NT2/D1 (cell line): ENCODE data around the gene GSE1.

Experiments
- DNase-seq: peaks from one replicate; pipeline ENCODE4 v3.0.0-alpha.2; 2011; ENCODE audit warnings: low read depth, low spot score
- H3K27me3 ChIP-seq: 2 replicates; pipeline ENCODE4 v1.6.0; 2011; ENCODE audit warnings: mild to moderate bottlenecking; ENCODE audit not compliant: insufficient read length, insufficient read depth
- H3K36me3 ChIP-seq: 2 replicates; pipeline ENCODE4 v1.6.1; 2011; ENCODE audit warnings: mild to moderate bottlenecking, low read length, mixed read lengths; ENCODE audit not compliant: insufficient read depth, insufficient read length
- H3K4me1 ChIP-seq: 2 replicates; pipeline ENCODE4 v1.5.1; 2011; ENCODE audit not compliant: insufficient read depth, insufficient read length
- H3K4me3 ChIP-seq: 2 replicates; pipeline ENCODE4 v1.5.1; 2011; ENCODE audit warnings: low read depth; ENCODE audit not compliant: insufficient read length
- H3K9ac ChIP-seq: 2 replicates; pipeline ENCODE4 v1.6.0; 2011; ENCODE audit warnings: low read depth; ENCODE audit not compliant: insufficient read length
- H3K9me3 ChIP-seq: 2 replicates; pipeline ENCODE4 v1.5.1; 2011; ENCODE audit warnings: mild to moderate bottlenecking, low read length; ENCODE audit not compliant: insufficient read depth
- SUZ12 ChIP-seq: IDR thresholded peaks from 2 replicates; pipeline ENCODE4 v1.6.1; 2011; ENCODE audit not compliant: insufficient read length, insufficient read depth; ENCODE audit errors: extremely low read depth
- YY1 ChIP-seq: IDR thresholded peaks from 2 replicates; pipeline ENCODE4 v1.6.1; 2011; ENCODE audit not compliant: insufficient read length, insufficient read depth
- ZNF274 ChIP-seq: IDR thresholded peaks from 2 replicates; pipeline ENCODE4 v1.6.1; 2011; ENCODE audit warnings: mild to moderate bottlenecking, low read depth, low read length

Gene GSE1

GRCh38 chr16:85623997-85624601 is 11.0 kb downstream of the GSE1 start:
- no peak for DNase-seq
- H3K36me3 ChIP-seq = peaks cover 13% of the 10 kb centered on the region
- peaks cover 25% of the 10 kb centered on the region for H3K4me1 ChIP-seq
- TF ChIP-seq ZNF274 (no peak), YY1 (no peak), SUZ12 (no peak)
- H3K9me3 ChIP-seq = peaks cover 4% of the 10 kb centered on the region; the same call in 1 of the 2 replicates
- H3K9ac ChIP-seq = peak overlapping the region; percentile 2
- no peaks in the 10 kb centered on the region for H3K27me3 ChIP-seq
- H3K4me3 ChIP-seq = no peak overlapping the region

GRCh38 chr16:85624646-85625045 is 11.5 kb downstream of the GSE1 start:
- H3K4me3 ChIP-seq = no peak overlapping the region
- H3K36me3 ChIP-seq = peaks cover 17% of the 10 kb centered on the region
- H3K27me3 ChIP-seq = no peaks in the 10 kb centered on the region
- no peak overlapping the region for H3K9ac ChIP-seq
- peaks cover 9% of the 10 kb centered on the region; the same call in 1 of the 2 replicates for H3K9me3 ChIP-seq
- DNase-seq = no peak
- peaks cover 19% of the 10 kb centered on the region for H3K4me1 ChIP-seq
- TF ChIP-seq SUZ12 (no peak), ZNF274 (no peak)

- no peak for TF ChIP-seq ZNF274
These were observed 11.9 kb downstream of the GSE1 start for GRCh38 chr16:85625053-85625452.

GRCh38 chr16:85625485-85626117 is 12.5 kb downstream of the GSE1 start:
- Histone ChIP-seq H3K4me1 (peaks cover 21% of the 10 kb centered on the region), H3K9me3 (peaks cover 15% of the 10 kb centered on the region; the same call in 1 of the 2 replicates), H3K4me3 (no peak overlapping the region), H3K27me3 (no peaks in the 10 kb centered on the region), H3K36me3 (peaks cover 23% of the 10 kb centered on the region), H3K9ac (peak overlapping the region; percentile 52)
- TF ChIP-seq ZNF274 (no peak), SUZ12 (no peak), YY1 (no peak)
- no peak for DNase-seq

More at GRCh38 chr16:85625053-85625452, 11.9 kb downstream of the GSE1 start:
- Histone ChIP-seq H3K9ac (peak overlapping the region; percentile 12), H3K36me3 (peaks cover 21% of the 10 kb centered on the region), H3K4me1 (peaks cover 19% of the 10 kb centered on the region), H3K9me3 (peaks cover 13% of the 10 kb centered on the region; the same call in 1 of the 2 replicates), H3K27me3 (no peaks in the 10 kb centered on the region), H3K4me3 (no peak overlapping the region)
- DNase-seq = no peak

GRCh38 chr16:85626191-85626981 is 13.3 kb downstream of the GSE1 start:
- TF ChIP-seq ZNF274 = no peak
- TF ChIP-seq SUZ12 = no peak
- no peak for TF ChIP-seq YY1
- Histone ChIP-seq H3K36me3 (peaks cover 22% of the 10 kb centered on the region), H3K27me3 (no peaks in the 10 kb centered on the region), H3K4me3 (peak overlapping the region; percentile 10), H3K4me1 (peaks cover 24% of the 10 kb centered on the region), H3K9ac (no peak overlapping the region), H3K9me3 (peaks cover 15% of the 10 kb centered on the region; the same call in 1 of the 2 replicates)
- DNase-seq = no peak

- H3K9me3 ChIP-seq = peaks cover 15% of the 10 kb centered on the region; the same call in 1 of the 2 replicates
- no peak overlapping the region for H3K4me3 ChIP-seq
- H3K36me3 ChIP-seq = peaks cover 23% of the 10 kb centered on the region
- DNase-seq = no peak
- TF ChIP-seq SUZ12 (no peak), ZNF274 (no peak), YY1 (no peak)
- H3K9ac ChIP-seq = no peak overlapping the region
- H3K27me3 ChIP-seq = no peaks in the 10 kb centered on the region
- H3K4me1 ChIP-seq = peaks cover 30% of the 10 kb centered on the region
These were observed 14.0 kb downstream of the GSE1 start for GRCh38 chr16:85627089-85627488.
